Measurements from ENCODE around the gene SHC1. TPM values are rescaled to one million over a fixed set of nuclear protein-coding genes. Genes with fewer than 3 reads are reported as not detected.

SHC1 gene
- polyA plus RNA-seq, 1 of the 3 experiments (the other 2 are of a cell fraction) = 338 TPM

DNA sequence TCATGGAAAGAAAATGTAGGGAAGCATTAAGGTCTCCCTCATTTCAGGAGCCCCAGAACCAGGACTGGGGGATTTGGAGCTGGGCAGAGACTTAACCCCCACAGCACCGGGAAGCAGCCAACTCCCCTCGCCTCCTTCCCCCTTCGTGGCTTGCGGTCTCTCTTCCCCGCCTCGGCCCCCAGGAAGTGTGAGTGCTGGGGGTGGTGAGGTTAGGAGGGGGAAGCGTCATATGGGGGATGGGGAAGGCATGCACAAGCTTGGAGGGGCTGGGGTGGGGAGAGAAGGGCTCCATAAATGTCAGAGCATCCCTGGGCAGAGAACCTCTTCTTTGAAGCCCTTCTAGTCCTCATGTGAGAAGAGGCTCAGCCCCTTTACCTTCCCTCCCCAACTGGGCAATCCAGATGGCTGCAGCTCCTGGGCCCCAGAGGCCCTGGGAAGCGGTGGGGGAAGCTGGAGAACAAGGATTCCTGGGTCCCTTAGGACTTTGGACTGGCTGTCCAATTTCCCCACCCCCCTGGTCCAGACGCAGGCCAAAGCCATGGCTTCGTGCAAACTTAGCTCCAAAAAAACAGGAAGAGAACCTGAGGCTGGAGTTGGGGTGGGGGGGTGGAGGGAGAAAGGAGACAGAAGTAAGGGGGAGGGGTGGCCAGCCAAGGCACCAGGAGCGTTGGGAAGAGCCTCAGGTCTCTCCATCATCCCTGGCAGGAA is 39.8 kb upstream of the SHC1 start:
- Histone ChIP-seq H3K36me3 (replicated peaks in 1 of 2; ENCODE audit: control insufficient read depth in 1 of 2, insufficient read depth in 2 of 2, low read length in 1 of 2) (peaks cover 0 to 18% of the 10 kb centered on the region in 2 experiments), H3K4me2 (no peak overlapping the region), H3K4me1 (ENCODE audit: control insufficient read depth in 1 of 2, insufficient read depth in 2 of 2, low read depth in 1 of 2, low read length in 1 of 2) (peaks cover 0 to 14% of the 10 kb centered on the region in 2 experiments; a peak in 2 of 4 replicates), H3K4me3 (ENCODE audit: low read depth in 2 of 2, low read length in 1 of 2) (no peak overlapping the region), H3K27me3 (ENCODE audit: insufficient read depth) (no peaks in the 10 kb centered on the region), H3K79me2 (ENCODE audit: insufficient read depth) (peaks cover 6% of the 10 kb centered on the region), H3K27ac (ENCODE audit: low read depth in 2 of 2, low read length in 1 of 2) (no peak overlapping the region), H3K9me2 (no peaks in the 10 kb centered on the region), H3F3A (replicated peaks; ENCODE audit: insufficient read depth) (no peaks in the 10 kb centered on the region), H4K20me1 (ENCODE audit: insufficient read depth) (peaks cover 3% of the 10 kb centered on the region; the same call in 1 of the 2 replicates), H3K9ac (no peak overlapping the region), H3K9me3 (no peaks in the 10 kb centered on the region), H2AFZ (ENCODE audit: low read depth) (no peak overlapping the region)
- 85% methylated on average over 11 of the region's 11 CpGs for WGBS (ENCODE audit: low lambda C conversion rate)
- no peak for DNase-seq
- POLR2A ChIA-PET = interaction anchor here (1.4 kb wide), 1 partner anchor 12 kb away, joined by 4 read pairs; no protein-coding TSS in a partner anchor
- TF ChIP-seq POLR2AphosphoS5 (IDR thresholded peaks at IDR 0.05; ENCODE audit: low read depth, low read length) = no peak
- TF ChIP-seq, protein P1, sequence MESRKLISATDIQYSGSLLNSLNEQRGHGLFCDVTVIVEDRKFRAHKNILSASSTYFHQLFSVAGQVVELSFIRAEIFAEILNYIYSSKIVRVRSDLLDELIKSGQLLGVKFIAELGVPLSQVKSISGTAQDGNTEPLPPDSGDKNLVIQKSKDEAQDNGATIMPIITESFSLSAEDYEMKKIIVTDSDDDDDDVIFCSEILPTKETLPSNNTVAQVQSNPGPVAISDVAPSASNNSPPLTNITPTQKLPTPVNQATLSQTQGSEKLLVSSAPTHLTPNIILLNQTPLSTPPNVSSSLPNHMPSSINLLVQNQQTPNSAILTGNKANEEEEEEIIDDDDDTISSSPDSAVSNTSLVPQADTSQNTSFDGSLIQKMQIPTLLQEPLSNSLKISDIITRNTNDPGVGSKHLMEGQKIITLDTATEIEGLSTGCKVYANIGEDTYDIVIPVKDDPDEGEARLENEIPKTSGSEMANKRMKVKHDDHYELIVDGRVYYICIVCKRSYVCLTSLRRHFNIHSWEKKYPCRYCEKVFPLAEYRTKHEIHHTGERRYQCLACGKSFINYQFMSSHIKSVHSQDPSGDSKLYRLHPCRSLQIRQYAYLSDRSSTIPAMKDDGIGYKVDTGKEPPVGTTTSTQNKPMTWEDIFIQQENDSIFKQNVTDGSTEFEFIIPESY (IDR thresholded peaks at IDR 0.05; ENCODE audit: borderline replicate concordance, low read depth) = no peak
- TF ChIP-seq, protein P2, sequence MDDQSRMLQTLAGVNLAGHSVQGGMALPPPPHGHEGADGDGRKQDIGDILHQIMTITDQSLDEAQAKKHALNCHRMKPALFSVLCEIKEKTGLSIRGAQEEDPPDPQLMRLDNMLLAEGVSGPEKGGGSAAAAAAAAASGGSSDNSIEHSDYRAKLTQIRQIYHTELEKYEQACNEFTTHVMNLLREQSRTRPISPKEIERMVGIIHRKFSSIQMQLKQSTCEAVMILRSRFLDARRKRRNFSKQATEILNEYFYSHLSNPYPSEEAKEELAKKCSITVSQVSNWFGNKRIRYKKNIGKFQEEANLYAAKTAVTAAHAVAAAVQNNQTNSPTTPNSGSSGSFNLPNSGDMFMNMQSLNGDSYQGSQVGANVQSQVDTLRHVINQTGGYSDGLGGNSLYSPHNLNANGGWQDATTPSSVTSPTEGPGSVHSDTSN (IDR thresholded peaks at IDR 0.05) = no peak
- TF ChIP-seq TCF12 (IDR thresholded peaks at IDR 0.05) = no peak
- no peak for TF ChIP-seq RCOR1 (IDR thresholded peaks at IDR 0.05; ENCODE audit: low read length)
- no peak for TF ChIP-seq MXI1 (IDR thresholded peaks at IDR 0.05; ENCODE audit: low read depth, low read length)
- no peak for TF ChIP-seq RAD21 (IDR thresholded peaks at IDR 0.05; ENCODE audit: low read length)
- TF ChIP-seq, protein P3, sequence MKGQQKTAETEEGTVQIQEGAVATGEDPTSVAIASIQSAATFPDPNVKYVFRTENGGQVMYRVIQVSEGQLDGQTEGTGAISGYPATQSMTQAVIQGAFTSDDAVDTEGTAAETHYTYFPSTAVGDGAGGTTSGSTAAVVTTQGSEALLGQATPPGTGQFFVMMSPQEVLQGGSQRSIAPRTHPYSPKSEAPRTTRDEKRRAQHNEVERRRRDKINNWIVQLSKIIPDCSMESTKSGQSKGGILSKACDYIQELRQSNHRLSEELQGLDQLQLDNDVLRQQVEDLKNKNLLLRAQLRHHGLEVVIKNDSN (IDR thresholded peaks at IDR 0.05; ENCODE audit: borderline replicate concordance, low read depth) = no peak
- TF ChIP-seq MEF2A (IDR thresholded peaks at IDR 0.05; ENCODE audit: borderline replicate concordance, low read depth) = no peak
- TF ChIP-seq, protein P4, sequence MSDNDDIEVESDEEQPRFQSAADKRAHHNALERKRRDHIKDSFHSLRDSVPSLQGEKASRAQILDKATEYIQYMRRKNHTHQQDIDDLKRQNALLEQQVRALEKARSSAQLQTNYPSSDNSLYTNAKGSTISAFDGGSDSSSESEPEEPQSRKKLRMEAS (IDR thresholded peaks at IDR 0.05; ENCODE audit: low read depth) = no peak
- TF ChIP-seq, protein P5, sequence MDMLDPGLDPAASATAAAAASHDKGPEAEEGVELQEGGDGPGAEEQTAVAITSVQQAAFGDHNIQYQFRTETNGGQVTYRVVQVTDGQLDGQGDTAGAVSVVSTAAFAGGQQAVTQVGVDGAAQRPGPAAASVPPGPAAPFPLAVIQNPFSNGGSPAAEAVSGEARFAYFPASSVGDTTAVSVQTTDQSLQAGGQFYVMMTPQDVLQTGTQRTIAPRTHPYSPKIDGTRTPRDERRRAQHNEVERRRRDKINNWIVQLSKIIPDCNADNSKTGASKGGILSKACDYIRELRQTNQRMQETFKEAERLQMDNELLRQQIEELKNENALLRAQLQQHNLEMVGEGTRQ (IDR thresholded peaks at IDR 0.05; ENCODE audit: borderline replicate concordance, low read depth, low read length) = no peak
- no peak for TF ChIP-seq CHD2 (IDR thresholded peaks at IDR 0.05; ENCODE audit: low read length, partially characterized antibody)
- TF ChIP-seq NFIC (IDR thresholded peaks at IDR 0.05; ENCODE audit: borderline replicate concordance) = no peak
- TF ChIP-seq TEAD4 (IDR thresholded peaks at IDR 0.05; ENCODE audit: borderline replicate concordance, insufficient read depth) = no peak
- TF ChIP-seq EZH2phosphoT487 (IDR thresholded peaks at IDR 0.05; ENCODE audit: borderline replicate concordance, low read depth) = no peak
- CTCF ChIA-PET = interaction anchor here (0.8 to 9.3 kb wide), 7 partner anchors 10 to 164 kb away, joined by 3 to 149 read pairs (median 4); partner anchors contain the start of genes ADAM15, PYGO2 and ZBTB7B

Data from SK-N-SH (cell line).